Stimulated activated CD4-positive, alpha-beta T cell treated with anti-CD3 and anti-CD28 coated beads, Interleukin-12 subunit alpha, Interleukin-12 subunit beta, amount 100 ng/mL, for 48 hours (primary cell): ENCODE data around the gene NENF.
"Not testable (repeated sequence)": the region's sequence is repeated elsewhere in the genome, so short reads cannot be mapped to it uniquely, and the experiment has no call there.

Experiments
- DNase-seq, 3 donors: peaks; one replicate each; pipeline ENCODE4 v3.0.0-alpha.2; 2020; ENCODE audit warnings: low read depth in 2 of 3, low spot score in 1 of 3

Gene NENF

DNA sequence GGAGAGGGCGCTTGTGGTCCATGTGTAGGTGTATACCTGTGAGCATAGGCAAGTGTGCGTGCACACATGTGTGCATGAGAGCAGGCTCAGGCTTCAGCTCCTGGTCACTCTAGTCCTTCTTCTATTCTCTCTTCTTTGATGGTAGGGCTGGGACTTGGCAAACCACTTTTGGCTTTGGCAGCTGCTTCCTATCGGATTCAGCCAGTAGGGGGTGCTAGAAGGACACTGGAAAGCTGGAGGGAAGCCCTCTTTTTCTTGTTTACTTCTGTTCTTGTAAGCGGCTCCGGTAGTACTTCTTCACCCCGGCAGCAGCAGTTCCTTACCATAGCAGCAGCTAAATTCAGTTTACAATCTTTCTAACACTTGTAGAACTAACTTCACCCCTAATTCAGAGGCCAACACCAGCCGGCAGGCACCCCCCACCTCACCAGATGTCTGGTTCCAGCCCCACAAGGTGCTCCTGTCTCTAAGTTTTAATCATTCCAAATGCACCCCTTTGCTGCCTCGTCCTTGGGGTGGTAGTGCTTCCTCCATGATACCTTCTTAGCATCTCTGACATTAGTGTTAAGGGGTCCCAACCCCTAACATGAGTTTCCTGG, 25.1 kb downstream of the NENF start:
- DNase-seq: peak; percentile 51 to 89 (median 54)

DNA sequence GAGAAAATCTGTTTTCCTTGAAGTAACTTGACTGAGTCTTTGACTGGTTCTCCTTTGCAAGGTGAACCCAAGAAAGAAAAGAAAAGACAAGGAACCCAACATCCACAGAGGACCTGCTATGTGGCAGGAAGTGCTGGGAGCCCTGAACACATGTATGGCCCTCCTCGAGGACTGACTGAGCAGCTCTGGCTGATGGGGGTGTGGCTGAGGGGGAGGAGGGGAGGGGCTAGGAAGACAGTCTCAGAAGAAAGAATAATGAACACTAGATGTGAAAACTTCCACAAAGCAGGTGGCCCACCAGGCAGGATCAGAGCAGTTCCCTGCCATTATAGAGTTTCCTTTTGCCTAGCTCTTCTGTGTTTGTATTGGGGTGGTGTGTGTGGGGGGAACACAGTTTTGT, 26.1 kb downstream of the NENF start:
- no peak for DNase-seq

DNA sequence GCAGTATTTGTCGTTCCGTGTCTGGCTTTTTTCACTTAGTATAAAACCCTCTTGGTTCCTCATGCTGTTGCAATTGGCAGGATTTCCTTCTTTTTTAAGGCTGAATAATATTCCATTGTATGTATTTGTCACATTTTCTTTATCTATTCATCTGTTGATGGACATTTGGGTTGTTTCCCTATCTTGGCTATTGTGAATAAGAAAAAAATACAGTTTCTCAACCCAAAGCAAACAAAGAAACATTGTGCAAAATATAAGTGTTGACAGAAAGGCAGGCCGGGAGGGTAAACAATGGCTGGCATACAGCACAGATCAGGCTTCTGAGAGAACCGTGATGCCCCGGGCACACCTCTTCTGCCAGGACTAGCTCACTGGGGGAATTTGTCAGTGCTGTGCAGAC, 26.9 kb downstream of the NENF start:
- no peak for DNase-seq

DNA sequence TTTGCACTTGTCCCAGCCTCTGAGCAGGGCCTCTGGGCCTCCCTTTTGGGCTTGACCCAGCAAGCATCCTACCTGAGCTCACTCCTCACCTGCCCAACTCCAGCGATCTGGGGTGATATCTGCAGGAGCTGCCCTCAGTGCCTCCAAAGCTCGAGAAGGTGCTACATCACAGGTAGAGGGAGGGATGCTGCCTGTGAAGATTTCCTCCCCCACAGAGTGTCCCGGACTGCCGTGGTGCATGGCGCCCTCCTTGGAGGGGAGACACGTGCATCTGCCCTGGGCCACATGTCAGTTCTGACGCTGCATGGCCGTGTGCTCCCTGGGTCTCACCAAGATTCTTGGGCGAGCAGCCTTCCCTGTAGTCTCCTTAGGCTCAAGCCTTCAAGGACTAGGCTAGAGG, 27.7 kb downstream of the NENF start:
- DNase-seq: no peak

DNA sequence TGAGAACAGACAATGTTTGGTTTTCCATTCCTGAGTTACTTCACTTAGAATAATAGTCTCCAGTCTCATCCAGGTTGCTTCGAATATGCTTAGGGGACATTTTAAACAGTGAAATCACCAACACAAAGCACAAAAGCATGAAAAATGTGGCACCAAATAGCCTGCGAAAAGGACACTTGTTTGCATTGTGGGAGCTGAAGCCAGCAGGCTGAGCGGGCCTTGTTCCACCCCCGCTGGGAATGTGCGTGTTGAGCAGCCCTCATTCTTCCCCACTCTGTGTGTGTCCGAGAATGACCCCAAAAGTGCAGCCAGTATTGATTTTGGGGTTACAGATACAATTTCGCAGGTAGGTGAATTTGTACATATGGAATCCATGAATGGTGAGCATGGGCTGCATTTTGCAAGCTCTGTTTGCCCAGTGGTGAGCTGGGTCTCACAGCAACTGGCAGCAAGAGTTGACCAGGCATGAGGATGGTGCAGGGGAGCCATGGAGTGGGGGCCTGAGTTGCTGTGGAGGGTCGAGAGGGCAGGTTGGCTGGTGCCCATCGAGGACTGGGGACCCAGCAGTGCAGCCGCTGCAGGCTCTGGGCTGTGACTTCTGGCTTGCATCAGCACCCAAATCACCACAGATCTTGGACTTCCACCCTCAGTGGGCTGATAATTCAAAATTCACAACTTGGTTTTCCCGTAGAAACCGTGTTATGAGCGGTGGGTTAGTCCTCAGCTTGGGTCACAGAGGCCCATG, 29.4 kb downstream of the NENF start:
- DNase-seq: no peak

DNA sequence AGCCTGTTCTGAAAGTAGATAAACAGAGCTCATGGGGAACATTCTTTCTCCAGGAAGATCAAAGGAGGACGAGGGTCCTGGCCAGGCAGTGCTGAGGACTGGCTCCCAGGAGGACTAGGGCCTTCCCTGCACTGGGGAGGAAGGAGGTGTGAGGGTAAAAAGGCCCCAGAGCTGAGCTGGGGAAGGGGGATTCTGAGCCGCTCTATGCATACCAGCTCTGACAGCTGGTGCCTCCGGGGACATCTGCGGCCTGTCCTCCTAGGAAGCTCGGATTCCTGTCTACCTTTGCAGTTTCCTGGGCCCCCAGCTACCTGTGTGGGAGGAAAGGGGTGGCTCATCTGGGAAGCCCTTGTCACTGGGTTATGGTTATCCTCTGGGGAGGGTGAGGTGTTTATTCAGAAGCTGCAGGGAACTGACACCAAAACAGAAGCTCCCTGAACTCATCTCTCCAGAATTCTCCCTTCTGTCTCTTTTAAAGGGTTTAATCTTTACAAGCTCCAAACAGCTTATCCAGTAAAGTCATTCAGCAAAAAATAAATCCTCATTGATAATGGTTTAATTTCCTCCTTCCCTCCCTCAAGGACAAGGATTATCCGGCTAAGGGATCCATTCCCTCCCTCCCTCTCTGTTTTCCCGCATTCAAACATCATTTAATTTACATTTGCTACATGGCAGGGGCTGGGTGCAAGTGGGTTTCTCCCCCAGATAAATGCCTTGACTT, 31.0 kb downstream of the NENF start:
- no peak for DNase-seq

- DNase-seq: no peak
These were observed 32.6 kb downstream of the NENF start for GRCh38 chr1:212465311-212465710.

GRCh38 chr1:212466437-212466836, 33.7 kb downstream of the NENF start:
- DNase-seq: no peak

- no peak for DNase-seq
These were observed 34.4 kb downstream of the NENF start for GRCh38 chr1:212466898-212467650.

DNA sequence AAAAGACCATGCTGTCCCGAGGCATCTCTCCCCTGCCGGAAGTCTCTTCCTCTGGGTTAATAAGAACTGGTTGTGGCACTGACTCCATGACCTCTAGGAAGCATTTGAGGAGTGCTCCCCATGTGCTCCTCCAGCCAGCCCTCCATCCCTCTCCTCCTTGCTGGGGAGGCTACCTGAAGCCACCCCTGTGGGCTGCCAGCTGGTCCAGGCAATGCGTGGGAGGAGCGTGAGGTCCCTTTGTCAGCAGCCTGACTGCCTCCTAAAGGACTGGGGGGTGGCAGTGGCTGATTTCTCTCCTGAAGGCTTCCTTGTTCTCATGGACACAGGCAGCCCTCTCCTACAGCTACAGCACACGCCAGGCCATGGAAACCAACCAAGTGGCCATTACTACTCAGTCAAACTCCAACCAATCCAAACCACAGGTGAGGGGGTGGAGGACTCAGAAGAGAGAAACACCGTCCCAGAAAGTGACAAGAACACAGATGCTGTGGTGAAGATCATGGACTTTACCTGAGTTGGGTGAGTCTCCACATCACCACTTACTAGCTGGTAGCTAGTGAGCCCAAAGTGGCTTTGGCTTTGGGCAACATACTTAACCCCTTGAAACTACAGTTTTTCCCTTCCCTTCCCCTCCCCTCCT, 35.2 kb downstream of the NENF start:
- DNase-seq: no peak

DNA sequence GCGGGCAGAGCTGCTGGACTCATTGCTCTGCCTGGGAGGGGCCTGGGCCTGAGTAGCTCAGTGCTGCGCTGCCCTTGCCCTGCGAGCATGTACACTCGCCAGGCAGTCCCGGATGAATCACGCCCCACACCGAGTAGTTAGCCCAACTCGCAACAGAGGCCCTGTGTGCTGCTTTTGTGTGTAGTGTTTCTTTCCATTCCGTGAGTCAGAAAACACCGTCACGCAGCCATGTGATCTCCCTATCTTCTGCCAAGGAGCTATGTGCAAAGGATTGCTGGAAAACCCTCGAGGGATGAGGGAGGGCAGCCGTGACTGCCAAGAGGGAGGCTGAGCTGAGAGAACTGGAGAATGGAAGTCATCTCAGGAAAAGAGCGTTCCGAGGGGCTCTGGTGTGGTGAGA, 37.3 kb downstream of the NENF start:
- DNase-seq: no peak

GRCh38 chr1:212471286-212471685, 38.6 kb downstream of the NENF start:
- DNase-seq: no peak

DNA sequence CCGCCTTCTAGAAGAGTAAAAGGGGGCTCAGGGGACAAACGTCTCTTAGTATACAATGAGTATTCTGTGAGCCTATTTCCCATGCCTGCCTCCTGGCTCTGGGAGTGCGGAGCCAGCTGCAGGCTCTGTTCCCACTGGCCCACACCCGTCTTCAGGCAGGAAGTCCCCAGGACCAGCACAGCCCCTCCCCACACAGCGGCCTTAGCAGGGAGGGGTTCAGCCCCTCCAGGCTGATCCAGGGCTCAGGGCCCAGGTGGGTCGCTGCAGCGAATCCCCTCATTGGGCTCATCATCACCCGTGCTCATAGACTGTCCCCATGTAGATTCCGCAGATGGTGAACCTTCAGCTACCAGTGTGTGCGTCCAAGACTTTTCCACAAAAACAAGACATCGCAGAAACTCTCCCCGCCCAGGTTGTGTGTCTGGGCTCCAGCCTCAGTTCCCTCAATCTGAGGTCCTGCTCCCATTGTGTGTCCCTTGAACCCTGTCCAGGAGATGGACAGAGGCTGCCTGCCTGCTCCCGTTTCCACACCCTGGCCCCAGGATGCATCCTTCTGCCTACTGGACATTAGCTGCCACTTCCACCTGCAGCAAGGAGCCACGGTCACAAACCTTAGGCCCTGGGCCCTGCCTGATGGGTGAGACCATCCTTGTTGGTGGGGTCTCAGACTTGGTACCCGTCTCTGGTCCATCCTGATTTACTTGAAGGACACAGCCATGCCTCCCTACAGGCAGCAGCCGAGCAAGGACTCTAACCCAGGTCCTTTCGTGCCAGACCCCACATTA, 39.4 kb downstream of the NENF start:
- no peak for DNase-seq

DNA sequence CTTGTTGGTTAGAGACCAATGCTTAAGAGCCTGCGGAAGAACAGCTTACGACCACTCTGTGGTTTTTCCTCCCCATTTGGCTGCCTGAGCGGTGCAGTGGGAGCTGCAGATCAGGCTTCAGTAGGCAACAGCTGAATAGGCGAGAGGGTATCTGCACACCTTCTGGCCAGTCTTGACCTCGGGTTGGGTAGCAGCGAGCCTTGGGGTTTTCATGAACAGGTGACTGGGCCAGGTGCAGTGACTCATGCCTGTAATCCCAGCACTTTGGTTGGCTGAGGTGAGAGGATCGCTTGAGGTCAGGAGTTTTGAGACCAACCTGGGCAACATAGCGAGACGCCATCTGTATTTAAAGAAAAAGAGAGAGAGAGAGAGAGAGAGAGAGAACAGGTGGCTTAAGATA, 41.0 kb downstream of the NENF start:
- no peak for DNase-seq

DNA sequence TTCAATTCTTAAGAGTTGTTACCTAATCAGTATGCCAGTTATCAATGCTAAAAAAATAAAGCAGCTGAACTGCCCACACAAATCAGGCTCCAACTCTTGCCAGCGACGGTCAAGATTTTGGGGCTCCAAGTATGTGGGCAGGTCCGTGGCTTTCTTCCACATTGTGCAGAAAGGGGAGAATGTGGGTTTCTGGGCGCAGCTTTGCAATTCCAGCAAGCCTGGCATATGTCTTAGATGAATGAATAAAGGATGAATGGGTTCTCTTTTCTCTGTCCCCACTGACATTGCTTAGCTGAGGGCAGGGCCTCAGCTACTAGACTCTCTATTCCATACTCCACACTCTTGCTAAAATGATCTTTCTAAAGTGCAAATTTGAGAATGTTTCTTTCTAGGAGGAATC, 42.4 kb downstream of the NENF start:
- no peak for DNase-seq

GRCh38 chr1:212475831-212476230, 43.1 kb downstream of the NENF start:
- DNase-seq: not testable (repeated sequence)

DNA sequence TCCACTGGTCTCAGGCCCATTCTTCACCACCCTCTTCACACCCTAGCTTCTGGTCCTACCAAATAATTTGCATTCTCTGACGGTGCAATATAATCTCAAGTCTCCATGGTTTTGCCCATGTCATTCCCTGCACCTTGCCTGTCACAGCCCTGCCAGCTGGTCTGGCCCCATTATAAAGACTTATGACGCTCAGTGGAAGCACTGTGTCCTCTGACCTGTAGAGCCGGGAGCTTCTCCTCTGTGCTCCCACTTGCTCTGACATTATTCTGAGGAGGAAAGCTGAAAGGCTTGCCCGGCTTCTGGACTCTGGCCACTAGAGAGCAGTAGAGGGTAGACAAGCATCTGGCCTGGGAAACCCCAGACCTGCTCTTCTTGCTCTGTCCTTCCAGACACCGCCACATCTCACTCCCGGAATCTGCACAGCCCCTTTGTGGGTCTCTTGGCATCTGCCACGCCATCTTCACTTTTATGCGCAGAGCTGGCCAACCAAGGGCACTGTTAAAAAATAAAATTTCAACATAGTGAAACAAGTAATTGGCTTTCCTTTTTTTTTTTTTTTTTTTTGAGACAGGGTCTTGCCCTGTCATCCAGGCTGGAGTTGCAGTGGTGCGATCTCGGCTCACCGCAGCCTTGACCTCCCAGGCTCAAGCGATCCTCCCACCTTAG, 44.4 kb downstream of the NENF start:
- DNase-seq: peak; percentile 69 to 82 (median 70)

DNA sequence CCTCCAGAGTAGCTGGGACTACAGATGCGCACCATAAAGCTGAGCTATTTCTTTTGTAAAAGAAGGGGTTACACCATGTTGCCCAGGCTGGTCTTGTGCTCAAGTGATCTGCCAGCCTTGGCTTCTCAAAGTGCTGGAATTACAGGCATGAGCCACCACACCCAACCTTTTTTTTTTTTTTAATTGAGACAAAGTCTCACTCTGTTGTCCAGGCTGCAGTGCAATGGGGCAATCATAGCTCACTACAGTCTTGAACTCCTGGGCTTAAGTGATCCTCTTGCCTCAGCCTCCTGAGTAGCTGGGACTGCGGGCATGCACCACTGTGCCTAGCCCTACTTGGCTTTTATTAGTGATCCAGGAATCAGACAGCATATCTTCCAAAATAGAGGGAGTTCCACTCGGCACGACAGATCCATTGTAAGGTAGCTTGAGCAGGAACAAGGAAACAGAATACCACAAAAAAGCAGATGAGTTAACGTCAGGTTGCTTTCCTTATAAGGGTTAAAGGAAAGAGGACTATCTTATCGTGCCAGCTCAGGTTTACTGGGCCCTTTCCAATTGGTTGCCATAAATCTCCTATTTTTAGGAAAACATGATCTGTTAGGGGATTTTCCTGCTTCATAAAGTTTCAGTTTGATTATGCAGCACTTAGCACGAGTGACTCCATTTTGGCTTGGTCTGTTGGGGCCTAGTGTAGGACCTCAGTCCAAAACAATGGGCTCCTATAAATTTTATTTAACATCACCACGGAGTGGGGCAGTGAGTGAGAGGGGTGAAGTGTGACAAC, 45.2 kb downstream of the NENF start:
- DNase-seq: no peak

DNA sequence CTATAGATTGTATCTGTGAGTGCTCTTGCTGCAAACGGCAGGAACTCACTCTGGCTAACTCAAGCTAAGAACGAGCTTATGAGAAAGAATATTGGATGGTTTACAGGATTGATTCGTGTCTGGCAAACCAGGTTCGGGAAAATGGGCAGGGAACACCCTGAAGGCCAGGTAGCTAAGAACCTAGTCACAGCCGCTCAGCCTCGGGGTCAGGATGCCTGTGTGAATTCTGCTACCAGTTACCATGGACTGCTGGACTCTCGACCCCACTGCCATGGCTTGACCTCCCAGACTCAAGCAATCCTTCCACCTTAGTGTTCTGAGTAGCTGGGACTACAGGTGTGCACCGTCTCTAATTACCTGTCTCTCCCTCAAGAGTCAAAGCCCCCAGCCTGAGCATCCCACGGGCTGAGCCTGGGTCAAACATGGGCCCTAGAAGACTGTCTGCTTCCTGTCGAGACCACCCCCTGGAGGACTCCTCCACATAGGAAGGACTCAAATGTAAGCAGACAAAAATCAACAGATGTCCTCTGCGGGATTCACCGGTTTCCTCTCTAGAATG, 45.8 kb downstream of the NENF start:
- DNase-seq: no peak
